Loucy (cell line): ENCODE results near the gene KCND2.
A peak's percentile ranks its signal among the peaks of the same experiment; 100 is the strongest.

Experiments
- CTCF ChIP-seq: fragments of 200-600 bp; sonication (generic); conservative IDR thresholded peaks from 2 replicates; pipeline ENCODE4 v1.5.1; 2014; ENCODE audit warnings: mild to moderate bottlenecking, antibody characterized with exemption, low read length
- EZH2phosphoT487 ChIP-seq: fragments of 200-600 bp; IDR thresholded peaks from 2 replicates; pipeline ENCODE4 v1.6.1; 2018; ENCODE audit warnings: antibody characterized with exemption, mild to moderate bottlenecking, moderate library complexity, borderline replicate concordance

GRCh38 chr7:120272261-120272660, 714 bp upstream of the KCND2 start:
- TF ChIP-seq CTCF: peak; percentile 63
- TF ChIP-seq EZH2phosphoT487: no peak
